ENCODE results near the gene CCDC85C. TPM values are rescaled to one million over a fixed set of nuclear protein-coding genes. Genes with fewer than 3 reads are reported as not detected.

Gene CCDC85C
- total RNA-seq, 5 donors from 2014 or later (not counting 1 experiment from before 2014, with no cell fraction given) = 6.6 to 12.0 (median 9.1) TPM

DNA sequence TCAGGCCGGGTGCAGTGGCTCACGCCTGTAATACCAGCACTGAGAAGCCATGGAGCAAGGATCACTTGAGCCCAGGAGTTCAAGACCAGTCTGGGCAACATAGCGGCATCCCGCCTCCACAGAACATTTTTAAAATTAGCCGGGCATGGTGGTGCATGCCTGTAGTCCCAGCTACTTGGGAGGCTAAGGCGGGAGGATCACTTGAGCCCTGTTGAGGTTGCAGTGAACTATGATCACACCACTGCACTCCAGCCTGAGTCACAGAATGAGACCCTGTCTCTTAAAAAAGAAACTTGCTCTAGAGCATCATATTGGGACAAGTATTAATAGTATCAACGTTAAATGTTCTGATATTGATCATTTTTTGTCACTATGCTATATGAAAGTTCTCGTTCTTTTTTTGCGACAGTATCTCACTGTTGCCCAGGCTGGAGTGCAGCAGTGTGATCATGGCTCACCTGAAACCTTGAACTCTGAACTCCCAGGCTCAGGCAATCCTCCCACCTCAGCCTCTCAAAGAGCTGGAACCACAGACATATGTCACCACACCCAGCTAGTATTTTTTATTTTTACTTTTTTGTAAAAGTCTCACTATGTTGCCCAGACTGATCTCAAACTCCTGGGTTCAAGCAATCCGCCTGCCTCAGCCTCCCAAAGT is 47.7 kb downstream of the CCDC85C start:
- Mint-ChIP-seq H3K4me1 (peaks cover 0 to 9% (median 0%) of the 10 kb centered on the region in 3 donors), H3K27me3 (no peaks in the 10 kb centered on the region), H3K4me3 (no peak overlapping the region), H3K27ac (no peak overlapping the region), H3K9me3 (peaks cover 0 to 4% (median 0%) of the 10 kb centered on the region in 3 donors), H3K36me3 (peaks cover 12% of the 10 kb centered on the region)
- ATAC-seq (replicated peaks in 1 of 4) = no peak
- H3K4me3 ChIP-seq (ENCODE audit: control insufficient read depth in 1 of 2, extremely low read depth in 1 of 2, low read length in 1 of 2) = no peak overlapping the region
- no peaks in the 10 kb centered on the region for H3K36me3 ChIP-seq (ENCODE audit: control insufficient read depth in 2 of 2, extremely low read depth in 1 of 2, insufficient read depth in 1 of 2, low read length in 1 of 2)
- H3K27ac ChIP-seq (ENCODE audit: low read length) = no peak overlapping the region
- CTCF ChIA-PET = no interaction called here
- no peaks in the 10 kb centered on the region for H3K27me3 ChIP-seq (replicated peaks in 1 of 2; ENCODE audit: control insufficient read depth in 2 of 2, extremely low read depth in 1 of 2, insufficient read depth in 2 of 2, low read length in 1 of 2)
- H3K9me3 ChIP-seq = no peaks in the 10 kb centered on the region
- POLR2A ChIA-PET = no interaction called here
- WGBS (ENCODE audit: insufficient coverage) = 92% methylated on average over 6 of the region's 10 CpGs
- H3K4me1 ChIP-seq (ENCODE audit: control insufficient read depth in 1 of 2, extremely low read depth in 1 of 2, insufficient read depth in 2 of 2, low read length in 2 of 2) = no peaks in the 10 kb centered on the region
- no peak for DNase-seq

- Mint-ChIP-seq H3K4me3 (no peak overlapping the region), H3K27me3 (no peaks in the 10 kb centered on the region), H3K27ac (no peak overlapping the region), H3K4me1 (peaks cover 0 to 14% (median 2%) of the 10 kb centered on the region in 3 donors), H3K36me3 (peaks cover 12% of the 10 kb centered on the region), H3K9me3 (peaks cover 0 to 4% (median 0%) of the 10 kb centered on the region in 3 donors)
- WGBS (ENCODE audit: insufficient coverage) = 85% methylated on average over 4 of the region's 9 CpGs
- CTCF ChIA-PET = no interaction called here
- no peaks in the 10 kb centered on the region for H3K4me1 ChIP-seq (ENCODE audit: control insufficient read depth in 1 of 2, extremely low read depth in 1 of 2, insufficient read depth in 2 of 2, low read length in 2 of 2)
- no peaks in the 10 kb centered on the region for H3K27me3 ChIP-seq (replicated peaks in 1 of 2; ENCODE audit: control insufficient read depth in 2 of 2, extremely low read depth in 1 of 2, insufficient read depth in 2 of 2, low read length in 1 of 2)
- no peak overlapping the region for H3K4me3 ChIP-seq (ENCODE audit: control insufficient read depth in 1 of 2, extremely low read depth in 1 of 2, low read length in 1 of 2)
- no peak overlapping the region for H3K27ac ChIP-seq (ENCODE audit: low read length)
- POLR2A ChIA-PET = no interaction called here
- ATAC-seq (replicated peaks in 1 of 4) = no peak
- H3K36me3 ChIP-seq (ENCODE audit: control insufficient read depth in 2 of 2, extremely low read depth in 1 of 2, insufficient read depth in 1 of 2, low read length in 1 of 2) = no peaks in the 10 kb centered on the region
- no peaks in the 10 kb centered on the region for H3K9me3 ChIP-seq
- DNase-seq = no peak
Observed at GRCh38 chr14:99554757-99555531, 49.1 kb downstream of the CCDC85C start.

GRCh38 chr14:99554184-99554583 is 49.8 kb downstream of the CCDC85C start:
- peaks cover 0 to 14% (median 2%) of the 10 kb centered on the region in 3 donors for H3K4me1 Mint-ChIP-seq
- 85% methylated on average over 9 of the region's 12 CpGs for WGBS (ENCODE audit: insufficient coverage)
- POLR2A ChIA-PET = no interaction called here

DNA sequence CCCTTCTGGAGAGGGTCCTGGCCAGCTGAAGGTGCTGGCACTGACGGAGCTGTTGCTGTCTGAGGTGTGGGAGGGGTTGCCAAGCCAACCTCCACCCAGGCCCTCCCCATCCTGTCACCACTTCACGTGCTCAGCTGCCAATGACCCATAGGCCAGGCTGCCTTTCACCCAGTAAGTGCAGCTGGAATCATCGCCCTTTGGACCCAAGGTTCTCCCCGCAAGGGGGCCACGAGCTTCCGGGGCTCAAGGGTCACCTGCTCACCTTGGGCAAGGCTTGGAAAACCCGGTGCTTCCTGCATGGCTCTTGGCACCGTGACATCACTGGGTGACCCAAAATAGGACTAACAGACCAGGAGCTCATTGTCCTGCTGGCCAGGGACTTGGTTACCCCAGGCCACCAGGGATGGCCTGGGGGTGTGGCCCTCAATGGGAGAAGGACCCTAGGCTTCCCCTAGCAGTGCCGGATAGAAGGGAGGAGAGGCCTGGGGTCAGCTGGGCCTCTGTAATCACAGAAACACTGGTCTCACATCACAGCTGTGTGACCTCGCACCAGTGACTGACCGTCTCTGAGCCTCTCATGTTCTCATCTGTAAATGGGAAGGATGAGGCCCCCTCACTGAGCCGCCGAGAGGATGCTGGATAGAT is 51.3 kb downstream of the CCDC85C start:
- CTCF ChIA-PET = no interaction called here
- ATAC-seq (replicated peaks in 1 of 4) = no peak
- Histone ChIP-seq H3K27ac (ENCODE audit: low read length) (no peak overlapping the region), H3K4me1 (ENCODE audit: control insufficient read depth in 1 of 2, extremely low read depth in 1 of 2, insufficient read depth in 2 of 2, low read length in 2 of 2) (no peaks in the 10 kb centered on the region), H3K9me3 (no peaks in the 10 kb centered on the region), H3K27me3 (replicated peaks in 1 of 2; ENCODE audit: control insufficient read depth in 2 of 2, extremely low read depth in 1 of 2, insufficient read depth in 2 of 2, low read length in 1 of 2) (no peaks in the 10 kb centered on the region), H3K4me3 (ENCODE audit: control insufficient read depth in 1 of 2, extremely low read depth in 1 of 2, low read length in 1 of 2) (no peak overlapping the region), H3K36me3 (ENCODE audit: control insufficient read depth in 2 of 2, extremely low read depth in 1 of 2, insufficient read depth in 1 of 2, low read length in 1 of 2) (no peaks in the 10 kb centered on the region)
- Mint-ChIP-seq H3K27me3 (no peaks in the 10 kb centered on the region), H3K9me3 (no peaks in the 10 kb centered on the region), H3K36me3 (no peaks in the 10 kb centered on the region), H3K4me3 (no peak overlapping the region), H3K4me1 (peaks cover 0 to 14% (median 2%) of the 10 kb centered on the region in 3 donors), H3K27ac (no peak overlapping the region)
- WGBS (ENCODE audit: insufficient coverage) = 83% methylated on average over 8 of the region's 13 CpGs
- no peak for DNase-seq
- POLR2A ChIA-PET = no interaction called here

More at GRCh38 chr14:99554184-99554583, 49.8 kb downstream of the CCDC85C start:
- Histone ChIP-seq H3K4me1 (ENCODE audit: control insufficient read depth in 1 of 2, extremely low read depth in 1 of 2, insufficient read depth in 2 of 2, low read length in 2 of 2) (no peaks in the 10 kb centered on the region), H3K27ac (ENCODE audit: low read length) (no peak overlapping the region), H3K9me3 (no peaks in the 10 kb centered on the region), H3K4me3 (ENCODE audit: control insufficient read depth in 1 of 2, extremely low read depth in 1 of 2, low read length in 1 of 2) (no peak overlapping the region), H3K36me3 (ENCODE audit: control insufficient read depth in 2 of 2, extremely low read depth in 1 of 2, insufficient read depth in 1 of 2, low read length in 1 of 2) (no peaks in the 10 kb centered on the region), H3K27me3 (replicated peaks in 1 of 2; ENCODE audit: control insufficient read depth in 2 of 2, extremely low read depth in 1 of 2, insufficient read depth in 2 of 2, low read length in 1 of 2) (no peaks in the 10 kb centered on the region)
- no peaks in the 10 kb centered on the region for H3K27me3 Mint-ChIP-seq
- CTCF ChIA-PET = no interaction called here
- no peak for DNase-seq
- H3K36me3 Mint-ChIP-seq = peaks cover 7% of the 10 kb centered on the region
- ATAC-seq (replicated peaks in 1 of 4) = no peak
- H3K27ac Mint-ChIP-seq = no peak overlapping the region
- no peak overlapping the region for H3K4me3 Mint-ChIP-seq
- H3K9me3 Mint-ChIP-seq = peaks cover 0 to 4% (median 0%) of the 10 kb centered on the region in 3 donors

DNA sequence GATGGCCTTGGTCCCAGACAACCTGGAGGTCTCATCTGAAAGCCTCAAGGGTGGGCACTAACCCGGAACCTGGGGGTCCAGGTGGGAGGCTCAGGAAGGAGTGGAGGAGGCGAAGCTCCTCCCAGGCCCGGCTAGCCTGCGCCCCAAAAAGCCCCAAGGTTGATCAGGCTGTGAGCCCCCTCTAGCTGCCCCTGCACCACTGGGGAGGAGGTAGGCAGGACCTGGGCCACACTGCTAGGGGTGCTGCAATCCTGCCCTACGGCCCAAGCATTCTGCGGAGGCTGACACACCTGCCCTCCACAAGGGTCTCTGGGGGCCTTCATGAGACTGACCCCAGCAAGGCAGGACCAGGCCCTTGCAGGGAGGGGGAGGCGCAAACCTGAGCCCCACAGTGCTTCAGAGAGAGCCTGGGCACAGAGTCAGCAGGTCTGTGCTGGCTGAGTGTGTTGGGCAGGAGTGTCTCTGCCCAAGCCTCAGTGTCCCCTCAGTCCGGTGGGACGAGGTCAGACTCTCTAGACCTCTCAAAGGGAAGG is 51.9 kb downstream of the CCDC85C start:
- Mint-ChIP-seq H3K9me3 (no peaks in the 10 kb centered on the region), H3K27ac (no peak overlapping the region), H3K27me3 (no peaks in the 10 kb centered on the region), H3K4me1 (peaks cover 0 to 9% (median 2%) of the 10 kb centered on the region in 3 donors), H3K36me3 (no peaks in the 10 kb centered on the region), H3K4me3 (no peak overlapping the region)
- no peaks in the 10 kb centered on the region for H3K36me3 ChIP-seq (ENCODE audit: control insufficient read depth in 2 of 2, extremely low read depth in 1 of 2, insufficient read depth in 1 of 2, low read length in 1 of 2)
- H3K9me3 ChIP-seq = no peaks in the 10 kb centered on the region
- H3K27ac ChIP-seq (ENCODE audit: low read length) = no peak overlapping the region
- CTCF ChIA-PET = no interaction called here
- no peak for DNase-seq
- H3K27me3 ChIP-seq (replicated peaks in 1 of 2; ENCODE audit: control insufficient read depth in 2 of 2, extremely low read depth in 1 of 2, insufficient read depth in 2 of 2, low read length in 1 of 2) = no peaks in the 10 kb centered on the region
- no peaks in the 10 kb centered on the region for H3K4me1 ChIP-seq (ENCODE audit: control insufficient read depth in 1 of 2, extremely low read depth in 1 of 2, insufficient read depth in 2 of 2, low read length in 2 of 2)
- ATAC-seq (replicated peaks in 1 of 4) = no peak
- no peak overlapping the region for H3K4me3 ChIP-seq (ENCODE audit: control insufficient read depth in 1 of 2, extremely low read depth in 1 of 2, low read length in 1 of 2)
- POLR2A ChIA-PET = no interaction called here
- 92% methylated on average over 5 of the region's 9 CpGs for WGBS (ENCODE audit: insufficient coverage)

DNA sequence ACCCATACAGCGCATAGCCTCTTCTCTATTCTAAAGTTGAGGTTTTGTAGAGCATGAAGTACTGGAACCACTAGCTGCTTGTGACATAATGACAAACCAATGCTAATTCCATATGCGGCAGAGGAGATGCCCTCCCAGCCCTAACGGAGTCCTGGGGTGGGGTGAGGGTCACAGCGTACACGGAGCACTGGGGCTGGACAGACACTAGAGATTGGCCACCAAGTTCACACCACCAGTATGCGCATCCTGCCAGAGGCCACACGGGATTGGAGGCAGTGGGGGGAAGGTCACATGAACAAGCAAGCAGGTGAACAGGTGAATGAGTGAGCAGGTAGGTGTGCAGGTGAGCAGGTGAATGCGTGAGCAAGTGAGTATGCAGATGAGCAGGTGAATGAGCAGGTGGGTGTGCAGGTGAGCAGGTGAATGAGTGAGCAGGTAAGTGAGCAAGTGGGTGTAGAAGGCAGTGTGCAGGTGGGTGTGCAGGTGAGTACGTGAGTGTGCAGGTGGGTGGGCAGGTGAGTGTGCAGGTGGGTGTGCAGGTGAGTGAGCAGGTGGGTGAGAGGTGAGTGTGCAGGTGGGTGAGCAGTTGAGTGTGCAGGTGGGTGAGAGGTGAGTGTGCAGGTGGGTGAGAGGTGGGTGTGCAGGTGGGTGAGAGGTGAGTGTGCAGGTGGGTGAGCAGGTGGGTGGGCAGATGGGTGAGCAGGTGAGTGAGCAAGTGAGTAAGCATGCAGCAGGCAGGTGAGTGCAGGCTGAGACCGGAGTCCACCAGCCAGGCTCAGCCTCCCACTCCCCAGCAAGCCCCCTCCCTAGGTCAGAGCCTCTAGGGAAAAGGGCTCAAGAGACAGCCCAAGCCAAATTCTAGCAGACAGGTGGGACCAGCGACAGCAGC is 52.7 kb downstream of the CCDC85C start:
- DNase-seq (no peak), ATAC-seq (replicated peaks in 1 of 4) (no peak)
- 89% methylated on average over 5 of the region's 11 CpGs for WGBS (ENCODE audit: insufficient coverage)
- CTCF ChIA-PET = no interaction called here
- H3K4me1 Mint-ChIP-seq = peaks cover 0 to 8% (median 2%) of the 10 kb centered on the region in 3 donors
- Histone ChIP-seq H3K27ac (ENCODE audit: low read length) (no peak overlapping the region), H3K4me3 (ENCODE audit: control insufficient read depth in 1 of 2, extremely low read depth in 1 of 2, low read length in 1 of 2) (no peak overlapping the region), H3K4me1 (ENCODE audit: control insufficient read depth in 1 of 2, extremely low read depth in 1 of 2, insufficient read depth in 2 of 2, low read length in 2 of 2) (no peaks in the 10 kb centered on the region), H3K36me3 (ENCODE audit: control insufficient read depth in 2 of 2, extremely low read depth in 1 of 2, insufficient read depth in 1 of 2, low read length in 1 of 2) (no peaks in the 10 kb centered on the region), H3K9me3 (no peaks in the 10 kb centered on the region), H3K27me3 (replicated peaks in 1 of 2; ENCODE audit: control insufficient read depth in 2 of 2, extremely low read depth in 1 of 2, insufficient read depth in 2 of 2, low read length in 1 of 2) (no peaks in the 10 kb centered on the region)
- no peak overlapping the region for H3K4me3 Mint-ChIP-seq
- no peaks in the 10 kb centered on the region for H3K36me3 Mint-ChIP-seq
- H3K27ac Mint-ChIP-seq = no peak overlapping the region
- no peaks in the 10 kb centered on the region for H3K9me3 Mint-ChIP-seq
- POLR2A ChIA-PET = no interaction called here
- H3K27me3 Mint-ChIP-seq = no peaks in the 10 kb centered on the region
